ENCODE measurements around the gene CAMTA1. TPM values are rescaled to one million over a fixed set of nuclear protein-coding genes. Genes with fewer than 3 reads are reported as not detected.

The CAMTA1 gene
- total RNA-seq, 1 donor from 2014 or later, result 69.9 TPM

DNA sequence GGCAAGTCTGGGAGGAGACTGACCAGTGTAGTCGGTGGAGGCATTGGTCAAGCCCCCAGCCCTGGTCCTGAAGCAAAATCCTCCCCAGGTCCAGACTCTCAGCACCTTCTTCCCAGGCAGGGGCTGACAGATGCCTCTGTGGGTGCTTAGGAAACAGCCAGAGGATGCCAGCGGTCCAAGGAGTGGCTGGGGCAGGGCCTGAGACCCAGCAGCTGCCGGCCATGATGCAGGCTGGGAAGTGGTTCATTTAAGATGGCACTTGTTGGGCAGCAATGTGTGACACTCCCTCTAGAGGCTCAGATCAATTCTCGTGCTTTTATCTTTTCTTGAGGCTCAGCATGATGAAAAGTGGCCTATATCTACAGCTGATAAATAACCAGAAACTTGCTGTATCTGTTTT is 820.8 kb downstream of the CAMTA1 start:
- intact Hi-C loops (cut with micrococcal nuclease), result no loop called here
- Mint-ChIP-seq H3K27ac (no peak overlapping the region), H3K4me1 (no peaks in the 10 kb centered on the region), H3K36me3 (ENCODE audit: low read depth) (no peaks in the 10 kb centered on the region), H3K9me3 (no peaks in the 10 kb centered on the region), H3K27me3 (no peaks in the 10 kb centered on the region), H3K4me3 (no peak overlapping the region)
- DNase-seq, result no peak

DNA sequence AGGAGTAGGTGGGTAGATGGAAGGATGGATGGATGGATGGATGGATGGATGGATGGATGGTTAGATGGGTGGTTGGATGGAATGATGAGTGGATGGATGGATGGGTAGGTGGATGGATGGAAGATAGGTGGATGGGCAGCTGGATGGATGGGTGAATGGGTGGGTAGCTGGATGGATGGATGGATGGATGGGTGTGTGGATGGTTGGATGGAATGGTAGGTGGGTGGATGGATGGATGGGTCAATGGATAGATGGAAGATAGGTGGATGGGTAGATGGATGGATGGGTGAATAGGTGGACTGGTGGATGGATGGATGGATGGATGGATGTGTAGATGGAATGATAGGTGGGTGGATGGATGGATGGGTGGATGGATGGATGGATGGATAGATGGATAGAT is 821.8 kb downstream of the CAMTA1 start:
- Mint-ChIP-seq H3K27ac (no peak overlapping the region), H3K9me3 (no peaks in the 10 kb centered on the region), H3K36me3 (ENCODE audit: low read depth) (no peaks in the 10 kb centered on the region), H3K4me1 (no peaks in the 10 kb centered on the region), H3K4me3 (no peak overlapping the region), H3K27me3 (no peaks in the 10 kb centered on the region)
- DNase-seq, result no peak
- intact Hi-C loops (cut with micrococcal nuclease), result no loop called here

DNA sequence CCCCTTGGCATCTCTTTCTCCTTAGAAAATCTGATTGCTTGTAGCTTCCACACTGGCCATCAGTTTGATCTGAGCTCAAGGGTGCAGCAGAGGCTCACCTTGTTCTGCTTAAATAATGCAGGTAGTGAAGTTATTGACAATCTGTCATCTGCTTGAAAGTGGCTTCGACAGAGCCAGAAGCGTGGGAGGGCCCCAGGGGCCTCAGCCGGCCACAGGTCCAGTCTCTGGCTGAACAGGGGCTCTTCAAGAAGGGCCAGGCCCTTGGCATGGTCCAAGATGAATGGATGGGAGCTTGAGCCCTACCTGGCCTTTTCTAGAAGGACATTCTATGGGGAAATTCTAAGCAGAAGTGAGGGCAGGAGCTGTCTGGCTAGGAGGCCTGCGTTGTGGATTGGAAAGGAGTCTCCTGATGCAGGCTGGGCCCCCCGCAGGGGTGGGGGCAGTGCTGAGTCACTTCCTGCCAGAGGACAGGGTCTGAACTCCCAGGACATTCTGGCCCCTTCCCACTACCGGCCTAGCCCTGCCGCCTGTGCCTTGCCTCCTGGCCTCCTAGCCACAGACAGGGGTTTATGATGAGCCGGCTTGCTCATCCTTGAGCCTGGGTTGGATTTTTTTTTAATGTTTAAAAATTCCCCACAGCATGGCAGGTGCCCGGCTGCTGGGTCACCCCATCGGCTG is 823.5 kb downstream of the CAMTA1 start:
- H3K27me3 Mint-ChIP-seq, result no peaks in the 10 kb centered on the region
- H3K36me3 Mint-ChIP-seq (ENCODE audit: low read depth), result no peaks in the 10 kb centered on the region
- intact Hi-C loops (cut with micrococcal nuclease), result no loop called here
- no peak overlapping the region for H3K4me3 Mint-ChIP-seq
- H3K9me3 Mint-ChIP-seq, result no peaks in the 10 kb centered on the region
- H3K4me1 Mint-ChIP-seq, result no peaks in the 10 kb centered on the region
- no peak for DNase-seq
- no peak overlapping the region for H3K27ac Mint-ChIP-seq

DNA sequence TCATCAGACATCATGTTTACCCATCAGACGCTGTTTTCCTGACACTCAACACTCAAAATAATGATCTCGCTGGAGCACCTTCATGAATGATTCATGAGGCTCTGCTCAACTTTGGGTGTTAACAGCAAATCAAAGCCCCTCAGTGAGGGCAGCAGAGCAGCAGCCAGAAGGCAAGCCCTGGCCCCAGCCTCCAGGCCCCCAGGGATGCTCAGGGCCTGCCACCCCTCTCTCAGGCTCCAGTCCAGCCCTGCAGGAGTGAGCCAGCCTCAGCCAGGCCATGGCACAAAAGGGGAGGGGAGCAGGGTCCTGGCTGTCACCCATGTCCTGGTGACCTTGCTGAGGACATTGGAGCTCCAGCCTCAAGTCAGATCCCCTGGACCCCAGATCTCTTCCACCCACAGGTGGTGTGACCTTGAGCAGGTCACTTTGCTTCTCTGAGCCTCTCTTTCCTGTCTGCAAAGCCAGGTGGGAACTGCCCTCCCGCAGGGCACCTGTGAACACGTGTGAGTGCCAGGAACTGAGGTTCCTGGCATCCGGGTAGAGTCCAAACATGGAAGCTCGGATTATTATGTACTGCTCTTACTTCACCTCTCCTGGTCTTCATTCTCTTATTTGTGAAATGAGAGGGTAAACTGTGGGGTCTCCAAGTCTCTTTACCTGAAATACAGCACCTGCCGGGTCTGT is 824.2 kb downstream of the CAMTA1 start:
- intact Hi-C loops (cut with micrococcal nuclease), result no loop called here
- Mint-ChIP-seq H3K4me1 (no peaks in the 10 kb centered on the region), H3K9me3 (no peaks in the 10 kb centered on the region), H3K27ac (no peak overlapping the region), H3K4me3 (no peak overlapping the region), H3K27me3 (no peaks in the 10 kb centered on the region), H3K36me3 (ENCODE audit: low read depth) (no peaks in the 10 kb centered on the region)
- no peak for DNase-seq

DNA sequence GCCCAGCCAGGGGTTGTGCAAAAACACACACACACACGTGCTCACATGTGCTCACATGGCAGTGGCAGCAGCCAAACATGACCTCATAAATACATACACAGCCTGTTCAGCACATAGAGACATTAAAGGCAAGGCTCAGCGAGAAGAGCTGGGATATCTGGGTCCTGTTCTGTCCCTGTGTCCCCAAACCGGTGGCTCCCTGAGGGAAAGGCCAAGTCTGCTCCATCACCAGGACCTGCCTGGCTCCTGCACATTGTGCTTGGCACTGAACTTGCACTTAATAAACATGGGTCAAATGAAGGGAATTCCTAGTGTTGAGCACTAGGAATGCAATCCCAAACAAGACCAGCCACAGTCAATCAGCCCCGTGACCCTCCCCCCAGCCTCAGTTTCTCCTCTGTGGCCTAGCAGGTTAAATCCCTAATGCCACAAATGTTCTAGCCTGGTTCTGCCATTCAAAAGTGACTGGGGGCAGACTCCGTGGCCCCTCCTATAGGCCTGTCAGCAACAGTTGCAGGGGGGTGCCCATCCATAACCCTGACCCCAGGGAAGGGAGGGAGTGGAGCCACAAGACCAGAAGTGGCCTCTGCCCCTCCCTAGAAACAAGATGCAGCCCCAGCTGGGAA is 825.0 kb downstream of the CAMTA1 start:
- Mint-ChIP-seq H3K9me3 (no peaks in the 10 kb centered on the region), H3K4me1 (no peaks in the 10 kb centered on the region), H3K36me3 (ENCODE audit: low read depth) (no peaks in the 10 kb centered on the region), H3K27ac (no peak overlapping the region), H3K27me3 (no peaks in the 10 kb centered on the region), H3K4me3 (no peak overlapping the region)
- DNase-seq, result no peak
- intact Hi-C loops (cut with micrococcal nuclease), result no loop called here

DNA sequence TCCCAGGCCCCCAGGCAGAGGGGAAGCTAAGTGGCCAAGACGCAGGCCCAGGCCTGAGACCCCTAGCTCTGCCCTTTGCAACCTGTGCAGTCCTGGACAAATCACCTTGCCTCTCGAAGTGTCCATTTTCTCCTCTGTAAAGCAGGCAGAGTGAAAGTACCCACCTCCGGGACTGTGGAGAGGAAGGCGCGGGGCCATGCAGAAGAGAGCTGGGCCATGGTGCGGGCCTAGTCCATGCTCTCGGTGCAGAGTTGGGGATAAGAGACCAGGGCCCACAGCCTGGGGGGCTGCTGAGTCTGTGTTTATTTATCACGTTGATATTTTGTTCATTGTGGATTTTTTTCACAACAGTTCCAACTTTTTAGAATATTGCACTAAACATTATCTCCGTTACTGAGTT is 825.7 kb downstream of the CAMTA1 start:
- Mint-ChIP-seq H3K4me3 (no peak overlapping the region), H3K4me1 (no peaks in the 10 kb centered on the region), H3K27ac (no peak overlapping the region), H3K36me3 (ENCODE audit: low read depth) (no peaks in the 10 kb centered on the region), H3K9me3 (no peaks in the 10 kb centered on the region), H3K27me3 (no peaks in the 10 kb centered on the region)
- intact Hi-C loops (cut with micrococcal nuclease), result no loop called here
- DNase-seq, result no peak

DNA sequence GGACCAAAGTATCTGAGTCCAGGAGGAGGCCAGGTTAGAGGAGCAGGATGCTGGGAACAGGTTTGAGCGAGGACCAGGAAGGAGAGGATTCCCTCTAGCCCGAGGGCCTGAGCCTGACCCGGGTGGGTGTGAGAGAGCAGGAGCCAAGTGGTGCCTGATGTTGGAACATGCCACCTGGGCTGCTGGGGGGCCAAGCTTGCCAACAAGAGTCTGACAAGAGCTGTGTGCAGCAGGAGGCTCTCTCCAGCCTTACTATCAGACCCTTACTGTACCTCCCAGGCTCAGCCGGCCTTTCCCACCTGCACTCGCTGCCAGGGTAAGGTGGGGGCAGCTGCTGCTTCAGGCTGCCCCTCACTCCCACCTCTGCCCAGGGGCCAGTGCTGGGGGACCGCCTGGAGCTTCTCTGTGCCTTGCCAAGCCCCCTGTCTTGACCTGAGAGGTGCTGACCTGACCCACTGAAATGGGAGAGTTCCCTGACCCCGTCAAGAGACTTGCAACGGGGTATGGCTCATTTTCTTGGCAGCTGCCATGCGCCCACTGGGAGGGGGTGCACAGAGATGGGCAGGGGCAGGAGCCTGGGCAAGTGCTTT is 826.3 kb downstream of the CAMTA1 start:
- no peaks in the 10 kb centered on the region for H3K9me3 Mint-ChIP-seq
- intact Hi-C loops (cut with micrococcal nuclease), result no loop called here
- H3K4me1 Mint-ChIP-seq, result no peaks in the 10 kb centered on the region
- H3K4me3 Mint-ChIP-seq, result no peak overlapping the region
- H3K36me3 Mint-ChIP-seq (ENCODE audit: low read depth), result no peaks in the 10 kb centered on the region
- H3K27ac Mint-ChIP-seq, result no peak overlapping the region
- H3K27me3 Mint-ChIP-seq, result no peaks in the 10 kb centered on the region
- no peak for DNase-seq

DNA sequence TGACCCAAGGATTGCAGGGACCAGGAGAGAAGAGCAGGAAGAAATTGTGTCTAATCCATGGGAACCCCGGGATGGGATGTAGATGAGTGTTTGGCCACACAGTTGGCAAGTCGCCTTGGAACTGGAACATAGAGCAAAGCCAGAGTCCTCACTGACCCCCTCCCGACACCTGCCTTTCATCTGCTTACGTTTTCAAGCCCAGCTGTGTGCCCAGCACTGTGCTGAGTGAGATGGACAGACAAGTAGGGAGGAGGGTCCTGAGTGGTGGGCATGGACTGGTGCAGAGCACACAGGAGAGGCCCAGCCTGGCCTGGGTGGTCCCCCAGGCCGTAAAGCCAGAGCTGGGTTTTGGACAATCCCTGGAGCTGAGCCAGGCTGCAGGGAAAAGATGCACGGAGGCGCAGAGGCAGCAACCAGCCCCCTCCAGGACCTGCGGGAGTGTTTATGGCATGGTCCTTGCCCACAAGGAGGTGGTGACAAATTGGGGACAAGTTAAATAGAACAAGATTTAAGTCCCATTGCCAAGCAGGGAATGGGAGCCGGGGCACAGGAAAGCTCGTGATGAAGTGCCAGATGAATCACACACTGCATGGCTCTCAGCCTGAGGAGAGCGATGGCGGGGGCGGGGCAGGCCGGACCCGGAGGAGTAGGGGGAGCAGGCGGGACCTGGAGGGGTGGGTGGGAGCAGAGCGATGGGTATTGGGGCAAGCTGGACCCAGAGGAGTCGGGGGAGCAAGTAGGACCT is 828.0 kb downstream of the CAMTA1 start:
- intact Hi-C loops (cut with micrococcal nuclease), result no loop called here

DNA sequence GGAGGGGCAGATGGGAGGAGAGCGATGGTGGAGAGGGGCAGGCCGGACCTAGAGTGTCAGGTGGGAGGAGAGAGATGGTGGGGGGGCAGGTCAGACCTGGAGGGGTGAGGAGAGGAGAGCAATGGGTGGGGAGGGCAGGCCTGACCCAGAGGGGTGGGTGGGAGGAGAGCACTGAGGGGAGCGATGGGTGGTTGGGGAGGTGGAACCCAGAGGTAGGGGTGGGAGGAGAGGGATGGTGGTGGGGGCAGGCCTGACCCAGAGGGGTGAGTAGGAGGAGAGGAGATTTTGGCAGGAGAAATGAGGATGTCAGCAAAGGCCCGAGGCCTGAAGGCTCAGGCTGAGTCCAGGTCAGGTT is 828.6 kb downstream of the CAMTA1 start:
- intact Hi-C loops (cut with micrococcal nuclease), result no loop called here
- Mint-ChIP-seq H3K4me3 (no peak overlapping the region), H3K36me3 (ENCODE audit: low read depth) (no peaks in the 10 kb centered on the region), H3K9me3 (no peaks in the 10 kb centered on the region), H3K27ac (no peak overlapping the region), H3K4me1 (no peaks in the 10 kb centered on the region), H3K27me3 (no peaks in the 10 kb centered on the region)
- no peak for DNase-seq

More for the DNA sequence above, 828.0 kb downstream of the CAMTA1 start:
- Mint-ChIP-seq H3K4me1 (no peaks in the 10 kb centered on the region), H3K27me3 (no peaks in the 10 kb centered on the region), H3K4me3 (no peak overlapping the region), H3K27ac (no peak overlapping the region), H3K9me3 (no peaks in the 10 kb centered on the region), H3K36me3 (ENCODE audit: low read depth) (no peaks in the 10 kb centered on the region)
- no peak for DNase-seq

DNA sequence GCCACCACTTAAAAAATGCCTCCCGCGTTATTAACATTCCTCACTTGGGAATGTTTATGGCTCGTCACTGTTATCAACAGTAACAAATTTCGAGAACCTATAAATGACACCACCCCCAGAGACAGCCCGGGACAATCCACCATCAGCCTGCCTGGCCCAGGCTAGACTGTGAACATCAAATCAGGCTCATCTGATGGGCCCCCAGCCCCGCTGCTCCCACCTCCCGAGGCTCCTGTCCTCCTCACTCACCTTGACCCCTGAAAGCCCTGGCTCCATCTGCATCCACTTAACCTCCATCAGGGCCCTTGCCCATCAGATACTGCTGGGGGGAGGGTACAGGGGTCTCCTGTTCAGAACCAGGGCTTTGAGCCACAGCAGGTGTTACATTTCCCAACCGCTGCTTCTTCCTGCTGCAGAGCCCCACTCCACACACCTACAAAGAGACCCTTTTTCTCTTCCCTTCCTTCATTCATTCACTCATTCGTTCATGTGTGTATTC is 829.4 kb downstream of the CAMTA1 start:
- no peaks in the 10 kb centered on the region for H3K27me3 Mint-ChIP-seq
- intact Hi-C loops (cut with micrococcal nuclease), result no loop called here
- DNase-seq, result no peak
- H3K36me3 Mint-ChIP-seq (ENCODE audit: low read depth), result no peaks in the 10 kb centered on the region
- no peaks in the 10 kb centered on the region for H3K4me1 Mint-ChIP-seq
- H3K4me3 Mint-ChIP-seq, result no peak overlapping the region
- no peak overlapping the region for H3K27ac Mint-ChIP-seq
- H3K9me3 Mint-ChIP-seq, result no peaks in the 10 kb centered on the region

DNA sequence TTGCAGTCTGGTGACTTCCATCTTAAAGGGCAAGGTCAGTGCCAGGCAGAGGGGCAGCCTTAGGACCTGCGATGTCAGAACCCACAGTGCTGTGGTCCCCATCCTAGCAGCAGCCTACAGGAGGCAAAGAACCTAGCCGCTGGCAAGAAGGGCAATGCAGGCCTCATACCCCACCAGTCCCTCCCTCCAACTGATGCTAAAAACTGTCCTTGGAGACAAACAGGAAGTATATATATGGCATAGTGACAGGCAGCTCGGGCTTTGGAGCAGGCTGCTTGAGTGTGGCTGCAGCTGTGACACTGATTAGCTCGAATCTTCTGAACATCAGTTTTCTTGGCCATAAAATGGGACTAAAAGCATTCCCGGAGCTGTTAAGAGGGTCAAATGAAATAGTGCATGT is 829.9 kb downstream of the CAMTA1 start:
- H3K9me3 Mint-ChIP-seq, result no peaks in the 10 kb centered on the region
- intact Hi-C loops (cut with micrococcal nuclease), result no loop called here

DNA sequence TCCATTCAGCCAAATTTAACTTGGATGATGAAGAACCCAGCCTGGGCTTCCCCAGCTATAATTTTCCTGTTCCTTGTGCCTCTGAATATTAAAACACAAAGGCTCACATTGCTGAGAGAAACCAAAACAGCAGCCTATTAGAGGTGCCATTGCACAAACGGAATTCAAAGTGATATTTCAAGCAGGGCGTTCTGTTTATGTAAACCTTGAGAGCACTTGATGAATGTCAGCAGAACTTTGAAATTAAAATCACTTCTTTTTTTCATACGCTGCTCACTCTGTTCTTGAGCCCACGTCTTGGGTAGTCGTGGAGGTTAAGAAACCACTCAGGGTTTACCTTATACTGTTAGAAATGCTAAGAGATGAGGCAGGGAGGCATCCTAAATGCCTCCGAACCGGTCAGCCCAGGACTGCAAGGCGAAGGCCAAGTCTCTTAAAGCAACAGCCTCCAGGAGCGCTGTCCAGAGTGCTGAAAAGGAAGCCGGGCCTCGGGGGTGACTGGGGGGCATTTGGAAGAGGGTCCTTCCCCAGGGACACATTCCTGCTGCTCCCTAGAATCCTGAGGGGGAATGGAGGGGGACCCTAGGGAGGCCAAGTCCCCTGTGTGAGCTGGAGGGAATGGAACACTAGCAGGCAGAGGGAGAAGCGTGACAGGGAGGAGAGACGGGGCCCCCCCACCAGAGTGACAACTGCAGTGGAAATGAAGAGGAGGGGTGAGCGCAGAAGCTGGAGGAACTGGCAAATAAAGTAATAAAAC is 831.0 kb downstream of the CAMTA1 start:
- Mint-ChIP-seq H3K36me3 (ENCODE audit: low read depth) (no peaks in the 10 kb centered on the region), H3K4me1 (no peaks in the 10 kb centered on the region), H3K27ac (peak overlapping the region; percentile 26), H3K9me3 (no peaks in the 10 kb centered on the region), H3K27me3 (no peaks in the 10 kb centered on the region), H3K4me3 (no peak overlapping the region)
- intact Hi-C loops (cut with micrococcal nuclease), result no loop called here
- peak; percentile 79 for DNase-seq

More for the DNA sequence above, 829.9 kb downstream of the CAMTA1 start:
- DNase-seq, result no peak
- Mint-ChIP-seq H3K4me3 (no peak overlapping the region), H3K4me1 (no peaks in the 10 kb centered on the region), H3K27ac (no peak overlapping the region), H3K27me3 (no peaks in the 10 kb centered on the region), H3K36me3 (ENCODE audit: low read depth) (no peaks in the 10 kb centered on the region)

DNA sequence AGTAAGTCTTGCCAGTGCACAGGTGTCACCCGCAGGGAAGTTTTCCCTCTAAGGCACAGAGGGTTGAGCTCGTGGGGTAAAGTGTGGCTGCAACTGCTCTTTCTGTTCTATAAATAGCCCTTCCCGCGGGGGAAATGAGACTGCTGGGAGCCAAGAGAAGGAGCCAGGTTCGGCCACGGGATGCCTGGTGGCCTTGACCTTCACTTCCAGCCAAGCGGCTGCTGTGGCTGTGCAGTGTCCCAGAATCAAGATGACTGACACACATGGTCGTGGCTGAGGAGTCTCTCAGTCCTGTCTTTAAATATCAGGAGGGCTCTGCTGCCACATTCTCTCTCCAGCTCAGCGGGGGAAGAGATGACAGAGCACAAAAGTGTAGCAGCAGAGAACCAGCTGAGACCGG is 831.7 kb downstream of the CAMTA1 start:
- Mint-ChIP-seq H3K27me3 (no peaks in the 10 kb centered on the region), H3K27ac (no peak overlapping the region), H3K4me3 (no peak overlapping the region), H3K4me1 (no peaks in the 10 kb centered on the region), H3K9me3 (no peaks in the 10 kb centered on the region), H3K36me3 (ENCODE audit: low read depth) (no peaks in the 10 kb centered on the region)
- intact Hi-C loops (cut with micrococcal nuclease), result no loop called here
- no peak for DNase-seq
